Measurements from ENCODE around the gene SORL1-AS1.

Gene SORL1-AS1

GRCh38 chr11:121427400-121427744 is 25.4 kb downstream of the SORL1-AS1 start:
- DNase-seq (ENCODE audit: low spot score): no peak
- H3K27ac Mint-ChIP-seq: no peak overlapping the region
- H3K4me3 Mint-ChIP-seq (ENCODE audit: low read depth): no peak overlapping the region
- peaks cover 6% of the 10 kb centered on the region for H3K27me3 Mint-ChIP-seq (ENCODE audit: low read depth)
- peaks cover 31% of the 10 kb centered on the region for H3K4me1 Mint-ChIP-seq (ENCODE audit: low read depth)
- intact Hi-C loops (cut with micrococcal nuclease): no loop called here
- no peaks in the 10 kb centered on the region for H3K9me3 Mint-ChIP-seq
- no peaks in the 10 kb centered on the region for H3K36me3 Mint-ChIP-seq (ENCODE audit: low read depth)

DNA sequence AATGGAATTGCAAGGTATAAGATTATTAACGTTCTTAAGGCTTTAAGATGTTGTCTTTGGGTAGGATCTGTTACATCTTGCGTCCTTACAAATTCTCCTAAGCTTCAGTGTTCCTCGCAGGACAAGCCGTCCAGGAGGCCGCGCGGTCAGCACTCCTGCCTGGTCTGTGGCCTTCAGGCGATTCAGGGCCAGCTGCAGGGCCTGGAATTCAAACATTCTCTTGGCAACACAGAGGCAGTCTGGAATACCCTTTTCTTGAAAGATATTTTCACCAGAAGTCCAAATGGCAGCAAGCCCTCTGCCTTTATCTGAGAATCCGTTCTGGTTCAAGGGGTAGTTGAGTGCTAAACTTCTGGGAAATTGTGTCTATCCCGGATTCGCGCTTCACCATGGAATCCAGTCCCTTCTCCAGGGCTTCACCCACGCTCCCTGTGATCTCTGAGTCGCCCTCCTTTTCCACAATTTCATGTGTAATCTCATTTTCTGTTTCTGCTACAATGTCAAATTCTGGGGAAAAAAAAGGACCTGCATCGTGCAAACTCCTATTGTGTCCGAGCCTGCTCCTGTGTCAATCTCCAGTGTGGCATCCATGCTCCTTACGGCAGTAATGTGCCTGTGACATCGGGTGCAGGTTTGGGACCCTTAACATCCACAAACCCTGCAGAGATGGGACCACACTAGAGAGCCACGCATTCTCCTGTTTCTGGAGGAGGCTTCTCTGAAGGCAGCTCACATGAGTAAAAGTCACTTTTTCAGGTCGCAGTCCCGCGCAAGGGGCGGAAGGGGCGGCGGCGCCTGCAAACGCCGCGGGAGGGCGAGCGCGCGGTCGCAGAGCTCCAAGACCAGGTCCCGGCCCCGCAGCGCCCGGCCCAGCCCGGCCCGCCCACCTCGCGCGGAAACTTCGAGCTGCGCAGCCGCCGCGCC is 26.0 kb downstream of the SORL1-AS1 start:
- Mint-ChIP-seq H3K9me3 (no peaks in the 10 kb centered on the region), H3K27ac (no peak overlapping the region), H3K36me3 (ENCODE audit: low read depth) (no peaks in the 10 kb centered on the region), H3K4me3 (ENCODE audit: low read depth) (peak overlapping the region; percentile 44), H3K27me3 (ENCODE audit: low read depth) (peaks cover 6% of the 10 kb centered on the region), H3K4me1 (ENCODE audit: low read depth) (peaks cover 29% of the 10 kb centered on the region)
- intact Hi-C loops (cut with micrococcal nuclease): no loop called here
- DNase-seq (ENCODE audit: low spot score): peak; percentile 27

DNA sequence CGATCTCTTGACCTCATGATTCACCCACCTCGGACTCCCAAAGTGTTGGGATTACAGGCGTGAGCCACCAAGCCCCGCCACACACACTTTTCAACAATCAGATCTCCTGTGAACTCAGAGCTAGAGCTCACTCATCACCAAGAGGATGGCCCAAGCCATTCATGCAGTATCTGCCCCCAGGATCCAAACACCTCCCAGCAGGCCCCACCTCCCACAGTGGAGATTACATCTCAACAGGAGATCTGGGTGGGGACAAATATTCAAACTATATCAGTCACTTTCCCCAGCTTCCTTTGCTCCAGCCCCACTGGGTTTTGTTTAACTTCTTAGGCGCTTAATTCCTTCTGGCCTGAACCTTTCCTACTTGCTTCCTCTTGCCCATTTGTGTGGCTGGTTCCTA is 26.9 kb downstream of the SORL1-AS1 start:
- no peak overlapping the region for H3K4me3 Mint-ChIP-seq (ENCODE audit: low read depth)
- peaks cover 34% of the 10 kb centered on the region for H3K4me1 Mint-ChIP-seq (ENCODE audit: low read depth)
- no peak overlapping the region for H3K27ac Mint-ChIP-seq
- no peak for DNase-seq (ENCODE audit: low spot score)
- H3K27me3 Mint-ChIP-seq (ENCODE audit: low read depth): peaks cover 6% of the 10 kb centered on the region
- intact Hi-C loops (cut with micrococcal nuclease): no loop called here
- H3K9me3 Mint-ChIP-seq: no peaks in the 10 kb centered on the region
- no peaks in the 10 kb centered on the region for H3K36me3 Mint-ChIP-seq (ENCODE audit: low read depth)

DNA sequence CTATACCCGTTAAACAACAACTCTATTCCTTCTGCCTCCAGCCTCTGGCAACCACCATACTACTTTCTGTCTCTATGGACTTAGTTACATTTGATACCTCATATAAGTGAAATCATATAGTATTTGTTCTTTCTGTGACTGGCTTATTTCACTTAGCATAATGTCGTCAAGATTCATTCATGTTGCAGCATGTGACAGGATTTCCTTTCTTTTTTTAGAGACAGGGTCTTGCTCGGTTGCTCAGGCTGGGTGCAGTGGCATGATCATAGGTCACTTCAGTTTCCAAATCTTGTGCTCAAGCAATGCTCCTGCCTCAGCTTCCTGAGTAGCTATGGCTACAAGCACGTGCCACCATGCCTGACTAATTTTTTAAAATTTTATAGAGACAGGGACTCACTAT is 30.1 kb downstream of the SORL1-AS1 start:
- peaks cover 55% of the 10 kb centered on the region for H3K4me1 Mint-ChIP-seq (ENCODE audit: low read depth)
- H3K36me3 Mint-ChIP-seq (ENCODE audit: low read depth): no peaks in the 10 kb centered on the region
- no peaks in the 10 kb centered on the region for H3K9me3 Mint-ChIP-seq
- intact Hi-C loops (cut with micrococcal nuclease): no loop called here
- no peak for DNase-seq (ENCODE audit: low spot score)
- H3K4me3 Mint-ChIP-seq (ENCODE audit: low read depth): no peak overlapping the region
- no peak overlapping the region for H3K27ac Mint-ChIP-seq
- H3K27me3 Mint-ChIP-seq (ENCODE audit: low read depth): peaks cover 3% of the 10 kb centered on the region

DNA sequence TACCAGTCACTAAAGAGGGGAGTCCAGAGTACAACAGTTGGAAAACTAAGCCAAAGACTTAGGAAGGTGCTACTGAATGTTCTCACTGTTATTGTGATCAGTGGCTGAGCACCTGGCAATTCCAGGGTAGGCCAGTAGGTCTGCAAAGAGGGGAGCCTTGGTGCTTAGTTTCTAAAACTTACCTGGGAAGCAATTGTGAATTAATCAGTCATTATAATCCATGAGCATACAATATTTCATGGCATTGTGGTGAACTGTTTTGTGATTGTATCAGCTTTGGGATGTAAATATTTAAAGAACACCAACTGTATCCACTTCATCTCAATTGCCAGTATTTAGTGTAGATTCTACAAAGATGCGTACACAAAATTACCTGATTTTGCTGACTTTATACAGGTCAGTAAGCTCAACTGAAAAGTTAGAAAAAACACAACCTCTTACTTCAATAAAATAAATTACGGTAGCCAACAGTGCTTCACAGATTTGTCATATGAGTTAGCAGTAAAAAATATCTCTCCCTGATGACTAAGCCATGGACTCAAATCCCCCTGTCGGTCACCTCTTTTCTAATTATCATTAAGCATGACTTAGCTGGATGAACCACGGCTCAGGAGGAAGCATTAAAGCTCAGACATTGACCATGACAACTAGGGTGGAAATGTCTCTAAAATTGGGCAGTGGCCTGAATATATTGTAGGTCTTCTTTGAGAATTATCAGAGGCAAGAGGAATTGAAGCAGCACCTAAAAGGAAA is 31.4 kb downstream of the SORL1-AS1 start:
- H3K27ac Mint-ChIP-seq: no peak overlapping the region
- no peak overlapping the region for H3K4me3 Mint-ChIP-seq (ENCODE audit: low read depth)
- no peak for DNase-seq (ENCODE audit: low spot score)
- H3K4me1 Mint-ChIP-seq (ENCODE audit: low read depth): peaks cover 58% of the 10 kb centered on the region
- H3K27me3 Mint-ChIP-seq (ENCODE audit: low read depth): no peaks in the 10 kb centered on the region
- H3K9me3 Mint-ChIP-seq: no peaks in the 10 kb centered on the region
- H3K36me3 Mint-ChIP-seq (ENCODE audit: low read depth): no peaks in the 10 kb centered on the region
- intact Hi-C loops (cut with micrococcal nuclease): loop anchor here (2.0 kb wide), 1 partner anchor 27 kb away; no protein-coding TSS in a partner anchor

- Mint-ChIP-seq H3K4me3 (ENCODE audit: low read depth) (no peak overlapping the region), H3K27ac (peak overlapping the region; percentile 51), H3K4me1 (ENCODE audit: low read depth) (peaks cover 61% of the 10 kb centered on the region), H3K36me3 (ENCODE audit: low read depth) (no peaks in the 10 kb centered on the region), H3K27me3 (ENCODE audit: low read depth) (no peaks in the 10 kb centered on the region), H3K9me3 (no peaks in the 10 kb centered on the region)
- no peak for DNase-seq (ENCODE audit: low spot score)
- intact Hi-C loops (cut with micrococcal nuclease): loop anchor here (2.0 kb wide), 1 partner anchor 28 kb away; no protein-coding TSS in a partner anchor
These were observed 32.4 kb downstream of the SORL1-AS1 start for GRCh38 chr11:121420398-121420797.

- no peak overlapping the region for H3K27ac Mint-ChIP-seq
- intact Hi-C loops (cut with micrococcal nuclease): loop anchor here (2.0 to 5.0 kb wide), 2 partner anchors 29 to 93 kb away; no protein-coding TSS in a partner anchor
- no peaks in the 10 kb centered on the region for H3K9me3 Mint-ChIP-seq
- H3K36me3 Mint-ChIP-seq (ENCODE audit: low read depth): no peaks in the 10 kb centered on the region
- no peak overlapping the region for H3K4me3 Mint-ChIP-seq (ENCODE audit: low read depth)
- peaks cover 65% of the 10 kb centered on the region for H3K4me1 Mint-ChIP-seq (ENCODE audit: low read depth)
- DNase-seq (ENCODE audit: low spot score): no peak
- no peaks in the 10 kb centered on the region for H3K27me3 Mint-ChIP-seq (ENCODE audit: low read depth)
These were observed 32.9 kb downstream of the SORL1-AS1 start for GRCh38 chr11:121419836-121420235.

GRCh38 chr11:121418625-121419114 is 34.1 kb downstream of the SORL1-AS1 start:
- intact Hi-C loops (cut with micrococcal nuclease): loop anchor here (5.0 kb wide), 1 partner anchor 91 kb away; no protein-coding TSS in a partner anchor

DNA sequence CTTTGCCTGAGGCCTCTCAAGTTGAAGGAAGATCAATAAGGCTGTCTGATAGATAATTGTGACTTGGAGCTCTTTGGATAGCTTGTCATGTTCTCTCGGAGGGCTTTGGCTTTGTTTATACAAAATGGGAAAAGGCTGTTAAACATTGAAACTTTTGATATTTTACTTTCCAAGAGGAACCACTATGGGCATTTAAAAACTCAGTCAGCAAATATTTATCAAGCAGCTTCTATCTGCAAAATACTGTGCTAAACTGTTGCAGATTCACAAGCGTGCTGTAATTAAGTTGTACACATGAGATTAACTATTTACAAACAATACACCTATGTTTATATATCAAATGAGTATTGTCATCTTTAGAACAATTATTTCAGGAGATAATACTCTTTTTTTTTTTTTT is 35.2 kb downstream of the SORL1-AS1 start:
- Mint-ChIP-seq H3K4me1 (ENCODE audit: low read depth) (peaks cover 54% of the 10 kb centered on the region), H3K27ac (peak overlapping the region; percentile 51), H3K9me3 (no peaks in the 10 kb centered on the region), H3K4me3 (ENCODE audit: low read depth) (no peak overlapping the region), H3K27me3 (ENCODE audit: low read depth) (no peaks in the 10 kb centered on the region), H3K36me3 (ENCODE audit: low read depth) (no peaks in the 10 kb centered on the region)
- intact Hi-C loops (cut with micrococcal nuclease): loop anchor here (5.0 kb wide), 1 partner anchor 90 kb away; no protein-coding TSS in a partner anchor
- no peak for DNase-seq (ENCODE audit: low spot score)

More at GRCh38 chr11:121418625-121419114, 34.1 kb downstream of the SORL1-AS1 start:
- DNase-seq (ENCODE audit: low spot score): peak; percentile 13
- Mint-ChIP-seq H3K27ac (no peak overlapping the region), H3K27me3 (ENCODE audit: low read depth) (no peaks in the 10 kb centered on the region), H3K4me3 (ENCODE audit: low read depth) (no peak overlapping the region), H3K4me1 (ENCODE audit: low read depth) (peaks cover 59% of the 10 kb centered on the region), H3K9me3 (no peaks in the 10 kb centered on the region), H3K36me3 (ENCODE audit: low read depth) (no peaks in the 10 kb centered on the region)

GRCh38 chr11:121417055-121417551 is 35.7 kb downstream of the SORL1-AS1 start:
- peaks cover 51% of the 10 kb centered on the region for H3K4me1 Mint-ChIP-seq (ENCODE audit: low read depth)
- intact Hi-C loops (cut with micrococcal nuclease): loop anchor here (5.0 kb wide), 1 partner anchor 90 kb away; no protein-coding TSS in a partner anchor
- no peaks in the 10 kb centered on the region for H3K27me3 Mint-ChIP-seq (ENCODE audit: low read depth)
- H3K4me3 Mint-ChIP-seq (ENCODE audit: low read depth): no peak overlapping the region
- no peaks in the 10 kb centered on the region for H3K36me3 Mint-ChIP-seq (ENCODE audit: low read depth)
- peak; percentile 33 for DNase-seq (ENCODE audit: low spot score)
- H3K27ac Mint-ChIP-seq: peak overlapping the region; percentile 51
- H3K9me3 Mint-ChIP-seq: no peaks in the 10 kb centered on the region

- no peaks in the 10 kb centered on the region for H3K9me3 Mint-ChIP-seq
- no peaks in the 10 kb centered on the region for H3K27me3 Mint-ChIP-seq (ENCODE audit: low read depth)
- no peak for DNase-seq (ENCODE audit: low spot score)
- peaks cover 41% of the 10 kb centered on the region for H3K4me1 Mint-ChIP-seq (ENCODE audit: low read depth)
- H3K36me3 Mint-ChIP-seq (ENCODE audit: low read depth): no peaks in the 10 kb centered on the region
- H3K4me3 Mint-ChIP-seq (ENCODE audit: low read depth): no peak overlapping the region
- intact Hi-C loops (cut with micrococcal nuclease): loop anchor here (5.0 kb wide), 1 partner anchor 89 kb away; no protein-coding TSS in a partner anchor
- no peak overlapping the region for H3K27ac Mint-ChIP-seq
These were observed 36.9 kb downstream of the SORL1-AS1 start for GRCh38 chr11:121415856-121416255.

DNA sequence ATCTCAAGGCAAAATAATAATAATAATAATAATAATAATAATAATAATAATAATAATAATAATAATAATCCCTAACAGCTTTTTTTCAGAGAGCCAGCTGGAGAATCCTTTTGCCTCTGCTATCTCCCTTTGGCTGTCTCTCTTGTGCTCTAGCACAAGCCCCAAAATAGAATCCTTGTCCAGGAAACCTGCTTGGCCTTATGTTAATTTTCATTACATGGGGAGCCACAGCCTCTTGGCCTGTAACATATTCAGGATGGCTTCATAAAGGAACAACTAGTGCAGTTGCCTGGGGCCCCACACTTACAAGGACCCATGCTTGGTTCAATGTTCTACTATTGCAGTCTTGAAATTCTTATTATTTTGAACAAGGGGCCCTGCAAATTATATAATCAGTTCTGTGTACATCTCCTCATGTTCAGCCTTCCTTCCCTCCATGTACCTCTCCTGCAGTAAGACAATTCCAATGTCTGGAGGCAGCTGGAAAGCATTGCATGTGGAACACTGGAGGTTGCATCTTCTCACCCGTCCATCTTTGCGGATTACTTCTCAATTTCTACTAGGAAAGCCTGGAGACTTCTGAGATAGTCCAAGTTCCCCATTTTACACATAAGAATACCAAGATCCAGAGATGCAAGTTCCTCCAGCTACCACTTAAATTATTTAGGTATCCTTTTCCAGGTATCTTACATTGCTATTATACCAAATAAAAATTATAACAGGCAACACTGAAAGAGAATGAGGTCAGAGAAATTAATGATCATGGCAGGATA is 38.4 kb downstream of the SORL1-AS1 start:
- Mint-ChIP-seq H3K4me1 (ENCODE audit: low read depth) (peaks cover 32% of the 10 kb centered on the region), H3K27me3 (ENCODE audit: low read depth) (no peaks in the 10 kb centered on the region), H3K4me3 (ENCODE audit: low read depth) (no peak overlapping the region), H3K9me3 (no peaks in the 10 kb centered on the region), H3K27ac (no peak overlapping the region), H3K36me3 (ENCODE audit: low read depth) (no peaks in the 10 kb centered on the region)
- DNase-seq (ENCODE audit: low spot score): no peak
- intact Hi-C loops (cut with micrococcal nuclease): no loop called here
